HL-60 (cell line): ENCODE results near the gene FBXL5.
A peak's percentile ranks its signal among the peaks of the same experiment; 100 is the strongest.

Experiments
- DNase-seq, 2 experiments: peaks; one replicate each; pipeline ENCODE4 v3.0.0-alpha.2; 2010 to 2020; ENCODE audit warnings: low read depth in 1 of 2, low spot score in 1 of 2
- H3K27ac ChIP-seq: fragments of 250-450 bp; sonication (Bioruptor Pico); replicated peaks from 2 replicates; pipeline ENCODE4 v1.5.1; 2020; ENCODE audit warnings: mild to moderate bottlenecking, moderate library complexity
- H3K27me3 ChIP-seq: fragments of 250-450 bp; sonication (Bioruptor Pico); 2 replicates; pipeline ENCODE4 v1.5.1; 2021; ENCODE audit warnings: mild to moderate bottlenecking, moderate library complexity; ENCODE audit not compliant: insufficient read depth, poor library complexity, severe bottlenecking
- H3K4me3 ChIP-seq: replicated peaks from 2 replicates; pipeline ENCODE4 v1.5.1; 2011; ENCODE audit warnings: mild to moderate bottlenecking, control low read depth, low read length; ENCODE audit not compliant: insufficient read depth
- GABPA ChIP-seq: IDR thresholded peaks from 2 replicates; pipeline ENCODE4 v1.6.1; 2012; ENCODE audit warnings: low read depth
- POLR2AphosphoS5 ChIP-seq: IDR thresholded peaks from 2 replicates; pipeline ENCODE4 v1.6.1; 2012; ENCODE audit warnings: low read depth
- SPI1 ChIP-seq: IDR thresholded peaks from 2 replicates; pipeline ENCODE4 v1.6.1; 2012; ENCODE audit warnings: low read depth, mild to moderate bottlenecking, borderline replicate concordance
- TF ChIP-seq, protein P1 (sequence below): IDR thresholded peaks from 2 replicates; pipeline ENCODE4 v1.6.1; 2012; ENCODE audit warnings: low read depth; ENCODE audit not compliant: insufficient replicate concordance
- TF ChIP-seq, protein P2 (sequence below): IDR thresholded peaks from one replicate; pipeline ENCODE4 v1.5.1; 2011; ENCODE audit warnings: low read length, control low read depth, inconsistent platforms; ENCODE audit not compliant: insufficient read depth

The FBXL5 gene

DNA sequence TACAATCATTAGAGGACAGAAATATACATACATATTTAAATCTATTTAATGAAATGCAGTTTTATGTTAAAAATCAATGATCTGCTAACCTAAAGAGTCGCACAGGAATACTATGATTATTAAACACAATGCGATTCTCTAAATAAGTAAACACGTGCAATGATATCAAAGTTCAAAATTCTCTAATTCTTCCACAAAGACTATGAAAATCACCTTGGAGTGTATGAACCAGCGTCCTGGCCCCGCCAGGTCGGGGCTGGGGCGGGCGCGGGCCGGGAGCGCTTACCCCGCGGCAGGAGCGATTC, 25.9 kb upstream of the FBXL5 start:
- H3K27me3 ChIP-seq = no peaks in the 10 kb centered on the region
- H3K4me3 ChIP-seq = peak overlapping the region; percentile 85
- TF ChIP-seq, protein P1, sequence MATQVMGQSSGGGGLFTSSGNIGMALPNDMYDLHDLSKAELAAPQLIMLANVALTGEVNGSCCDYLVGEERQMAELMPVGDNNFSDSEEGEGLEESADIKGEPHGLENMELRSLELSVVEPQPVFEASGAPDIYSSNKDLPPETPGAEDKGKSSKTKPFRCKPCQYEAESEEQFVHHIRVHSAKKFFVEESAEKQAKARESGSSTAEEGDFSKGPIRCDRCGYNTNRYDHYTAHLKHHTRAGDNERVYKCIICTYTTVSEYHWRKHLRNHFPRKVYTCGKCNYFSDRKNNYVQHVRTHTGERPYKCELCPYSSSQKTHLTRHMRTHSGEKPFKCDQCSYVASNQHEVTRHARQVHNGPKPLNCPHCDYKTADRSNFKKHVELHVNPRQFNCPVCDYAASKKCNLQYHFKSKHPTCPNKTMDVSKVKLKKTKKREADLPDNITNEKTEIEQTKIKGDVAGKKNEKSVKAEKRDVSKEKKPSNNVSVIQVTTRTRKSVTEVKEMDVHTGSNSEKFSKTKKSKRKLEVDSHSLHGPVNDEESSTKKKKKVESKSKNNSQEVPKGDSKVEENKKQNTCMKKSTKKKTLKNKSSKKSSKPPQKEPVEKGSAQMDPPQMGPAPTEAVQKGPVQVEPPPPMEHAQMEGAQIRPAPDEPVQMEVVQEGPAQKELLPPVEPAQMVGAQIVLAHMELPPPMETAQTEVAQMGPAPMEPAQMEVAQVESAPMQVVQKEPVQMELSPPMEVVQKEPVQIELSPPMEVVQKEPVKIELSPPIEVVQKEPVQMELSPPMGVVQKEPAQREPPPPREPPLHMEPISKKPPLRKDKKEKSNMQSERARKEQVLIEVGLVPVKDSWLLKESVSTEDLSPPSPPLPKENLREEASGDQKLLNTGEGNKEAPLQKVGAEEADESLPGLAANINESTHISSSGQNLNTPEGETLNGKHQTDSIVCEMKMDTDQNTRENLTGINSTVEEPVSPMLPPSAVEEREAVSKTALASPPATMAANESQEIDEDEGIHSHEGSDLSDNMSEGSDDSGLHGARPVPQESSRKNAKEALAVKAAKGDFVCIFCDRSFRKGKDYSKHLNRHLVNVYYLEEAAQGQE = no peak
- TF ChIP-seq GABPA (no peak), SPI1 (no peak), POLR2AphosphoS5 (no peak)
- TF ChIP-seq, protein P2, sequence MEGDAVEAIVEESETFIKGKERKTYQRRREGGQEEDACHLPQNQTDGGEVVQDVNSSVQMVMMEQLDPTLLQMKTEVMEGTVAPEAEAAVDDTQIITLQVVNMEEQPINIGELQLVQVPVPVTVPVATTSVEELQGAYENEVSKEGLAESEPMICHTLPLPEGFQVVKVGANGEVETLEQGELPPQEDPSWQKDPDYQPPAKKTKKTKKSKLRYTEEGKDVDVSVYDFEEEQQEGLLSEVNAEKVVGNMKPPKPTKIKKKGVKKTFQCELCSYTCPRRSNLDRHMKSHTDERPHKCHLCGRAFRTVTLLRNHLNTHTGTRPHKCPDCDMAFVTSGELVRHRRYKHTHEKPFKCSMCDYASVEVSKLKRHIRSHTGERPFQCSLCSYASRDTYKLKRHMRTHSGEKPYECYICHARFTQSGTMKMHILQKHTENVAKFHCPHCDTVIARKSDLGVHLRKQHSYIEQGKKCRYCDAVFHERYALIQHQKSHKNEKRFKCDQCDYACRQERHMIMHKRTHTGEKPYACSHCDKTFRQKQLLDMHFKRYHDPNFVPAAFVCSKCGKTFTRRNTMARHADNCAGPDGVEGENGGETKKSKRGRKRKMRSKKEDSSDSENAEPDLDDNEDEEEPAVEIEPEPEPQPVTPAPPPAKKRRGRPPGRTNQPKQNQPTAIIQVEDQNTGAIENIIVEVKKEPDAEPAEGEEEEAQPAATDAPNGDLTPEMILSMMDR = no peak
- H3K27ac ChIP-seq = peak overlapping the region; percentile 96
- DNase-seq = no peak

DNA sequence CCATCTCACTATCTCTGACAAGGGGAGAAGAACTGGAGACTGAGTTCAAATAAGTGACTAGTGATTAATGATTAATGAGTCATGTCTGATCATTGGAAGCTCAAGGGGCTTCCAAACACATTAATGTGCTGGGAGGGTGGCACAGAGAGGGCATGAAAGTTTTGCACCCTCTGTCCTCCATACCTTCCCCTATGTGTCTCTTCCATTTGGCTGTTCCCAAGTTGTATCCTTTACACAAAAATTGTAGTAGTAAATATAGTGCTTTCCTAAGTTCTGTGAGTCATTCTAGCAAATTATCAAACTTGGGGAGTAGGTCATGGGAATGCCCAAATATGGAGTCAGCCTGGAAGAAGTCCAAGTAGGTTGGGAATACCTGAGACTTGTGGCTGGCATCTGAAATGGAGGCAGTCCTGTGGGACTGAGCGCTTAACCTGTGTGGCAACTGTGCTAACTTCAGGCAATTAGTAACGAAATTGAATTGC, 22.4 kb upstream of the FBXL5 start:
- no peak for DNase-seq
- H3K4me3 ChIP-seq = no peak overlapping the region
- TF ChIP-seq POLR2AphosphoS5 (no peak), SPI1 (no peak), GABPA (no peak)
- TF ChIP-seq, protein P1 = no peak
- TF ChIP-seq, protein P2 = no peak
- no peak overlapping the region for H3K27ac ChIP-seq
- H3K27me3 ChIP-seq = no peaks in the 10 kb centered on the region

DNA sequence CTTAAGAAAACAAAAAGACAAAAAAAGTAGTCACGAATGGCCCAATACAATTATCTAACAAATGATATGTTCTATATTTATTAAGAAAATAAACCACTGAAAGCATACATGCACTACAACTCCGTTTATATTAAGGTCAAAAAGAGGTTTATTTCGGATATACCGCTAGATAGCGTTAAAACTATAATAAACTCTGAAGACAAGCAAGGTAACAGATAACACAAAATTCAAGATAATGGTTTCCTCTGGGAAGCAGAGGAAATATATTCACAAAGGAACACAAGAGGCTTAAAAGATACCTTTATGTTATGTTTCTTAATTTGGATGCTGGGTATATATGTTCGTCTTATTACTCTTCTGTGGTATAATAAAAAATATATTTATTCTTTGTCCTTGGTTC, 21.7 kb upstream of the FBXL5 start:
- no peak overlapping the region for H3K4me3 ChIP-seq
- no peak for DNase-seq
- no peak overlapping the region for H3K27ac ChIP-seq
- TF ChIP-seq, protein P1 = no peak
- no peak for TF ChIP-seq GABPA
- no peak for TF ChIP-seq SPI1
- no peak for TF ChIP-seq POLR2AphosphoS5
- TF ChIP-seq, protein P2 = no peak
- H3K27me3 ChIP-seq = no peaks in the 10 kb centered on the region
